Stimulated activated effector memory CD8-positive, alpha-beta T cell treated with anti-CD3 and anti-CD28 coated beads, Interleukin-12 subunit alpha, Interleukin-12 subunit beta, amount 100 ng/mL, for 72 hours (primary cell): ENCODE results near the gene TMEM131.
"Not testable (repeated sequence)": the region's sequence is repeated elsewhere in the genome, so short reads cannot be mapped to it uniquely, and the experiment has no call there.

ENCODE experiments used
- ATAC-seq: fragments of 150-1000 bp; cut with Tn5 transposase; 2 replicates; pipeline ENCODE4 v1.10.0; 2021
- DNase-seq, 2 donors: peaks; one replicate each; pipeline ENCODE4 v3.0.0; 2021 to 2022; ENCODE audit warnings: low spot score in 2 of 2
- H3K27ac Mint-ChIP-seq: one replicate; pipeline ENCODE4 v1.8.0; 2022; ENCODE audit warnings: mild to moderate bottlenecking, mixed read lengths
- H3K36me3 Mint-ChIP-seq: one replicate; pipeline ENCODE4 v1.8.0; 2022; ENCODE audit warnings: mild to moderate bottlenecking, mixed read lengths
- H3K4me1 Mint-ChIP-seq: one replicate; pipeline ENCODE4 v1.8.0; 2022; ENCODE audit warnings: mixed read lengths
- H3K4me3 Mint-ChIP-seq: one replicate; pipeline ENCODE4 v1.8.0; 2022; ENCODE audit warnings: mild to moderate bottlenecking, mixed read lengths
- H3K9me3 Mint-ChIP-seq: one replicate; pipeline ENCODE4 v1.8.0; 2022; ENCODE audit warnings: mixed read lengths

The TMEM131 gene

DNA sequence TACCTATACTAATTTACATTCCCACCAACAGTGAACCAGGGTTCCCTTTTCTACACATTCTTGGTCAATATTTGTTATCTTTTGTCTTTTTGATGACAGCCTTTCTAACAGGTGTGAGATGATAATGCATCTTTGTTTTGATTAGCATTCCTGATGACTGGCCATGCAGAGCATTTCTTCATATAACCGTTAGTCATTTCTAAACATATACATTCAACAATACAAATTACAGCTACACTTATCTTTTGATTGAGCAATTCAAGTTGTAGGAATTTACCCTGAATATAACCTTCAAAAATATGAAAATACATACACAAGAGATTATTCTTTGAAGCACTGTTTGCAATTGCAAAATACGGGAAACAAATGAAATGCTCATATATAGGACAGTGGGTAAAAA lies 94.9 kb downstream of the TMEM131 start:
- no peaks in the 10 kb centered on the region for H3K9me3 Mint-ChIP-seq

DNA sequence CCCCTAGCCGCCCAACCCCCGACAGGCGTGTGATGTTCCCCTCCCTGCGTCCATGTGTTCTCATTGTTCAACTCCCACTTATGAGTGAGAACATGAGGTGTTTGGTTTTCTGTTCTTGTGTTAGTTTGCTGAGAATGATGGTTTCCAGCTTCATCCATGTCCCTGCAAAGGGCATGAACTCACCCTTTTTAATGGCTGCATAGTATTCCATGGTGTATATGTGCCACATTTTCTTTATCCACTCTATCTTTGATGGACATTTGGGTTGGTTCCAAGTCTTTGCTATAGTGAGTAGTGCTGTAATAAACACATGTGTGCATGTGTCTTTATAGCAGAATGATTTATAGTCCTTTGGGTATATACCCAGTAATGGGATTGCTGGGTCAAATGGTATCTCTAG lies 102.7 kb downstream of the TMEM131 start:
- H3K4me1 Mint-ChIP-seq = not testable (repeated sequence)

More for the DNA sequence above, 94.9 kb downstream of the TMEM131 start:
- no peak overlapping the region for H3K4me3 Mint-ChIP-seq
- DNase-seq (no peak), ATAC-seq (no peak)
- H3K4me1 Mint-ChIP-seq = peaks cover 15% of the 10 kb centered on the region
- H3K27ac Mint-ChIP-seq = no peak overlapping the region
- peaks cover 31% of the 10 kb centered on the region for H3K36me3 Mint-ChIP-seq

DNA sequence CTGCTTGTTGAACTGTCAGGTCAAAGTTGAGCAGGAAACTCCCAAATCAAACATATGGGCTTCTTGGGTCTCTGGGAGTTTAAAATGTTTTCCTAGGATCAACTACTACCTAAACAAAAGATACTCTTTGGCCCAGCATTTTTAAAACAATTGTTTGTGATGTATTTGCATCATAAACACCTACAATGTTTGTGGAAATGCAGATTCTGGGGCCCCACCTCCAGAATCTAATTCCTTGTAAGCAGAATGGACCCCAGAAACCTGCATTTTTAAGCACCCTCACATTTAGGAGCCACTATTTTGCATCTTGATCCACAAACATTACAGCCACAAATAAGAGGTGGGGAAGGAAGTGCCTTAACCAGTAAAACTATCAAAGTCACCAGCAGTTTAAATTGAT lies 104.1 kb downstream of the TMEM131 start:
- no peak overlapping the region for H3K4me3 Mint-ChIP-seq

More for the DNA sequence above, 102.7 kb downstream of the TMEM131 start:
- H3K4me3 Mint-ChIP-seq, ATAC-seq, H3K9me3 Mint-ChIP-seq, DNase-seq, H3K36me3 Mint-ChIP-seq, H3K27ac Mint-ChIP-seq: not testable (repeated sequence)

DNA sequence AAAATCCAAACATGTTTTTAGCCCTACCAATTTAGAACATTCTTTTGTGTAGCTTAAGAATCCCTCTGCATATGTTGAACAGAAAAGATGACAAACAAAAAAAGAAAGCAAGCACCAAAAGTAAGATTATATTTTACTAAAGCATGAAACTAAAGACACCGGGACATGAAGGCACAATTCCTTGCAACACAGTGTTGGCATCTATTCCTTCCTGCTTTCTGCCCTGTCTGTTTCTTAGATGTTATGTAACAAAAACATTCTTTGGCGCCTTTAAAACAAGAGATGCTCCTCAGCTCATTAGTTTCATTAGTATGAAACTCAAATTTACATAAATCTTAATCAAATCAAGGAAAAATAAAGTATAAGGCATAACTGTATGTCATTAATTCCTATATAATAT lies 106.6 kb downstream of the TMEM131 start:
- Mint-ChIP-seq H3K36me3 (peaks cover 38% of the 10 kb centered on the region), H3K4me3 (no peak overlapping the region), H3K27ac (no peak overlapping the region), H3K4me1 (no peaks in the 10 kb centered on the region), H3K9me3 (peaks cover 10% of the 10 kb centered on the region)
- ATAC-seq (no peak), DNase-seq (no peak)

More for the DNA sequence above, 104.1 kb downstream of the TMEM131 start:
- Mint-ChIP-seq H3K36me3 (peaks cover 19% of the 10 kb centered on the region), H3K27ac (no peak overlapping the region), H3K9me3 (no peaks in the 10 kb centered on the region), H3K4me1 (no peaks in the 10 kb centered on the region)
- DNase-seq (no peak), ATAC-seq (no peak)

DNA sequence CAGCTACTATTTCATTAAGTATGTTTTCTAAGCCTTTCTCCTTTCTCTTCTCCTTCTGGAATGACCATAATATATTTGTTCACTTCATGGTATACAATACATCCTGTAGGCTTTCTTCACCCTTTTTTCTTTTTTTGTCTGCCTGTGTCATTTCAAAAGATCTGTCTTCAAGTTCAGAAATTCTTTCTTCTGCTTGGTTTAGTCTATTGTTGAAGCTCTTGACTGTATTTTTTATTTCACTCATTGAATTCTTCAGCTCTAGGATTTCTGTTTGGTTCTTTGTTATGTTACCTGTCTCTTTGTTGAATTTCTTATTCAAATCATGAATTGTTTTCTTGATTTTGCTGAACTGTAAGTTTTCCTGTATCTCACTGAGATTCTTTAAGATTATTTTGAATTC lies 109.9 kb downstream of the TMEM131 start:
- H3K4me1 Mint-ChIP-seq = no peaks in the 10 kb centered on the region
- H3K36me3 Mint-ChIP-seq = peaks cover 38% of the 10 kb centered on the region
- DNase-seq (no peak), ATAC-seq (no peak)
- peaks cover 10% of the 10 kb centered on the region for H3K9me3 Mint-ChIP-seq
- H3K4me3 Mint-ChIP-seq = no peak overlapping the region
- H3K27ac Mint-ChIP-seq = no peak overlapping the region

DNA sequence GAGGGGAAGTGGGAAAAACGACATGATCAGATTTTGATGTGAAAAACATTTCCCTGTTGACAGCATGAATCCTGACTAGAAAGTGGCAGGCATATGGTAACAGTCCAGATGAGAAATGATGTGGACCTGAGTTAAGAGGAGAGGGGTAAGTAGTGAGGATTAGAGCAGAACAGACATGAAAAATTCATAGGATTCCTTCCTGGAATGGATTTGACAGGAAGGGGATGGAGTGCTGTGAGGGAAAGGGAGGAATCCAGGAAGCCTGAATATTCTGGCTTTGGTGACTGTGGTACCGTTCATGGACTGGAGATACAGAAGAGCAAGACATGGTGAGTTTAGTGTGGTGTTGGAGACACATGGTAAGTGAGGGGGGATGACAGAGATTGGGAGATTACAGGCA lies 115.4 kb downstream of the TMEM131 start:
- ATAC-seq (no peak), DNase-seq (no peak)
- Mint-ChIP-seq H3K27ac (no peak overlapping the region), H3K9me3 (peaks cover 2% of the 10 kb centered on the region), H3K4me1 (peaks cover 25% of the 10 kb centered on the region), H3K36me3 (peaks cover 8% of the 10 kb centered on the region), H3K4me3 (no peak overlapping the region)

DNA sequence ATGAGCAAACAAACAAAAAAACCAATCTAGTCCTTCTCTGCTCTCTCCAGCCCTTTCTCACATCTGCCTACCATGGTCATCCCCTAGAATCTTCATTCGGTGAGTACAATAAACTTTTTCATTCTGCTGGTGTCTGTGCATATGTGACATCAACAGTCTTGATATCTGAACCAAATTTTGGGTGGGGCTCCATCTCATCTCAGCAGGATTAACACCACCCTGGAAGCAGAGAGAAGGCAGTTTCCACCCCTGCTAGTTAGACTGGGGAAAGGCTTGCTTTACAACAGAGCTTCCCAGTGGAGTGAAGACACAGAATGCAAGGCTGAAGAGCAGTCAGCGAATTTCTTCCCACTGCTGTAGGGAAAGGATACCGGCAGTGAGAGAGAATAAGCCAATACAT lies 116.9 kb downstream of the TMEM131 start:
- ATAC-seq (no peak), DNase-seq (no peak)
- H3K4me1 Mint-ChIP-seq = peaks cover 37% of the 10 kb centered on the region
- H3K27ac Mint-ChIP-seq = no peak overlapping the region
- H3K9me3 Mint-ChIP-seq = no peaks in the 10 kb centered on the region
- H3K36me3 Mint-ChIP-seq = no peaks in the 10 kb centered on the region
- H3K4me3 Mint-ChIP-seq = no peak overlapping the region

DNA sequence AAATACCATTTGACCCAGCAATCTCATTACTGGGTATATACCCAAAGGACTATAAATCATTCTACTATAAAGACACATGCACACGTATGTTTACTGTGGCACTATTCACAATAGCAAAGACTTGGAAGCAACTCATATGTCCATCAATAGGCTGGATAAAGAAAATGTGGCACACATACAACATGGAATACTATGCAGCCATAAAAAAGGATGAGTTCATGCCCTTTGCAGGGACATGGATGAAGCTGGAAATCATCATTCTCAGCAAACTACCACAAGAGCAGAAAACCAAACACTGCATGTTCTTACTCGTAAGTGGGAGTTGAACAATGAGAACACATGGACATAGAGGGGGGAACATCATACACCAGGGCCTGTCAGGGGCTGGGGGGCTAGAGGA lies 117.4 kb downstream of the TMEM131 start:
- not testable (repeated sequence) for ATAC-seq, H3K36me3 Mint-ChIP-seq, H3K27ac Mint-ChIP-seq, DNase-seq, H3K9me3 Mint-ChIP-seq, H3K4me3 Mint-ChIP-seq
- peaks cover 40% of the 10 kb centered on the region for H3K4me1 Mint-ChIP-seq

DNA sequence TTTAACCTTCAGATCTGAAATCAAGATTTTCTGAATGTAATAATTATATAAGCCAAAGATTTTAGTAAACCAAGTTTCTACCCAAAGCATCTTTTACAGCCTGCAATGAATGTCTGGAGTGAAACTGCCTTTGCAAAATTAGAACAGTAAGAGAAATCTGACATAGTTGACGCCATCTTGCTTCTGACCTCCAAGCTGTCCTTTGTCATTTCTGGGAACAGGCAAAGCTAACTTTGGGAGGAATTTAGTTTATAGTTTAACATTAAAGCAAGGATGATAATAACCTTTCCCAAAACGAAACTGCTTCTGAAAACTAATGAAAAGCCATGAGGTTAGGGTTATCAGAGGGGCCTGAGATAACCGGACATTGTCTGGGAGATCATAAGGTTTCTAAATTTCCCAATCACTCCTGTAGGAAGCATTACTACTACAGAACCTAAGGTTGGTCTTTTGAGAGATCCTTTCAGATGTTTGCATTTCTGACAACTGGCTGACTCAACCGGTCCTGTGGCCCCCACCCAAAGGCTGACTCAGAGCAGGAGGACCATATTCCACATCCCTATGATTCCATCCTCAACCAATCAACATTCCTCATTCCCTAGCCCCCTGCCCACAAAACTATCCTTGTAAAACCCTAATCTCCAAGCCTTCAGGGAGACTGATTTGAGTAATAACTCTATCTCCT lies 124.5 kb downstream of the TMEM131 start:
- ATAC-seq (no peak), DNase-seq (no peak)
- H3K36me3 Mint-ChIP-seq = no peaks in the 10 kb centered on the region
- peak overlapping the region; percentile 17 for H3K4me3 Mint-ChIP-seq
- H3K27ac Mint-ChIP-seq = no peak overlapping the region
- H3K4me1 Mint-ChIP-seq = peaks cover 57% of the 10 kb centered on the region
- H3K9me3 Mint-ChIP-seq = no peaks in the 10 kb centered on the region

DNA sequence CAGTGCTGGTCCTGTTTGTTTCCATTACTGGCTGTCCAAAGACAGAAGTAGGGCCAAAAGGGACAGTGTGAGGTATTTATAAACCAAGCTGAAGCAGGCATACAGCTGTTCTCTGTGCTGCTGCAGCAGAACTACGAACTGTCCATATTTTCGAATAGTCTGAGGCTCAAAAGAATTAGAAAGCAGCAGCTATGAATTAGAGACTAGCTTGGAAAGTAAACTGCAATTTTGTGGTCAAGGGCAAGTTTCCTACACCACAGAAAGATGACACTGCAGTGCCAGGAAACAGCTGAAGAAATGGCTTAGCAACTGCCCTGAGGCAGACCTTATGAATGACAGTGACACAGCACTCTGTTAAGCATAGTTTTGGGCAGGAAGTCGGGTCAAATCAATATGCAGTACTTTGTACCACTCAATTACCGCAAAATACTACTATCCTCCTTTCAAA lies 125.3 kb downstream of the TMEM131 start:
- Mint-ChIP-seq H3K4me1 (peaks cover 55% of the 10 kb centered on the region), H3K4me3 (peak overlapping the region; percentile 17)
- DNase-seq = peak; percentile 22 to 71

DNA sequence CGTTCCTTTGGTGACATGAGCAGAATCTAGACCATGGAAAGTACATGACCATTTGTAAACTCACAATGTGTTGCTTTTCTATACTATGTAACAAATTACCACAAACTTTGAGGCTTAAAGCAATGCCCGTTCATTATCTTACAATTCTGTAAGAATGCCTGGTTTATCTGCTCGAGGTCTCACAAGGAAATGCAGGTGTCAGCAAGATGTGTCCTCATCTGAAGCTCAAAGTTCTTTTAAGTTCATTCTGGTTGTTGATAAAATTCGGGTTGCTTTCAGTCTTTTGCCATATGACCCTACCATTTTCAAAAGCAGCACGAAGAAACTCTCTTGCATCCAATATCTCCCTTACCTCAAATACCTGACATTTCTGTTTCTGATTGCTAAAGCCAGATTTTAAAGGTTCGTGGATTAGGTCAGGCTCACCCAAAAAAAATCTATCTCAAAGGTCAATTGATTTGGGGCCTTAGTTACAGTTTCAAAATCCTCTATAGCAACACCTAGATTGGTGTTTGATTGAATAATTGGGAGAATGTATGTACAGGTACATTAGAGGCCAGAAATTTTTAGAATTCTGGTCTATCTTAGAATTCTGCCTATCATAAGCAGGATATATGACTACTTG lies 125.9 kb downstream of the TMEM131 start:
- ATAC-seq = no peak
- Mint-ChIP-seq H3K4me1 (peaks cover 49% of the 10 kb centered on the region), H3K36me3 (no peaks in the 10 kb centered on the region), H3K4me3 (peak overlapping the region; percentile 17), H3K27ac (no peak overlapping the region), H3K9me3 (no peaks in the 10 kb centered on the region)
- DNase-seq = no peak

More for the DNA sequence above, 125.3 kb downstream of the TMEM131 start:
- Mint-ChIP-seq H3K36me3 (no peaks in the 10 kb centered on the region), H3K9me3 (no peaks in the 10 kb centered on the region), H3K27ac (no peak overlapping the region)
- ATAC-seq = peak; percentile 100

DNA sequence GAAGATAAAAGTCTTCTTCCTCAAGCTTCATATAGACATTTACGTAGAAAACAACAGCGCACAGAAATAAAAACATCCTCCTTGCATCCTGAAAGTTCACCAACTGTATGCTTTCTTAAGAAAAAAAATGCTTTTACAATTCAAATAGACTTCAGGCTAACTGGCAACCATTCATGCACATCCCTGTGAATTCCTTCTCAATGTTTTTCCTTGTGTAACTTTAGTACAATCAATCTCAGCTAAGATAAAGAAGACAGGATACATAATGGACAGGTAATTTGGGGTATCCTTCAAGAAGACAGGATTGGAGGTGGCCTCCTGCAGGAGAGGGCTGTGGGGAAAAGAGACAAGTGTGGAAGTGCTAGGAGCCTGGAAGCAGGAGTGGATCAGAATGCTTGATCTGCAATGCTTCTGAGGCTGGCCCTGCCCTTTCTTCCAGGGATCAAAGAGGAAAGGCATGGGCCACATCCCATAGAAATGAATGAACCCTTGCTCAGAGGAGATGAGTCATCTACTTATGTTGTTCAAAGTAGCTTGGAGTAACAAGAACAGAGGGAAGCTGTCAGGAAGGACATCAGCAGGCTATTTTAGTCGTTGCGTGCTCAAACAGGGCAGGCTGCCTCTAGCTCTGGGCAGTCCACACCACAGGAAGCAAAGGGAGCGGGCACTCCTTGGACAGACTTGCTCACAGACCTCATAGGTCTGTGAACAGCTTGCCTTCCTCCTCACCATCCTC lies 126.6 kb downstream of the TMEM131 start:
- ATAC-seq = no peak
- no peak overlapping the region for H3K27ac Mint-ChIP-seq
- H3K4me1 Mint-ChIP-seq = peaks cover 45% of the 10 kb centered on the region
- H3K9me3 Mint-ChIP-seq = no peaks in the 10 kb centered on the region
- H3K4me3 Mint-ChIP-seq = peak overlapping the region; percentile 17
- no peak for DNase-seq
- H3K36me3 Mint-ChIP-seq = no peaks in the 10 kb centered on the region

DNA sequence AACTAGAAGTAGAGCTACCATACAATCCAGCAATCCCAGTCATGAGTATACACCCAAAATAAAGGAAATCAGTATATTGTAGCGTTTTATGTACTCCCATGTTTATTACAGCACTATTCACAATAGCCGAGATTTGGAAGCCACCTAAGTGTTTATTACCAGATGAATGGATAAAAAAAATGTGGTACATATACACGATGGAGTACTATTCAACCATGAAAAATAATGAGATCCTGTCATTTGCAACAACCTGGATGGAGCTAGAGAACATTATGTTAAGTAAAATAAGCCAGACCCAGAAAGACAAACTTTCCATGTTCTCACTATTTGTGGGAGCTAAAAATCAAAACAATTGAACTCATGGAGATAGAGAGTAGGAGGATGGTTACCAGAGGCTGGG lies 131.9 kb downstream of the TMEM131 start:
- H3K27ac Mint-ChIP-seq = no peak overlapping the region
- no peaks in the 10 kb centered on the region for H3K9me3 Mint-ChIP-seq
- no peak overlapping the region for H3K4me3 Mint-ChIP-seq
- H3K4me1 Mint-ChIP-seq = peaks cover 13% of the 10 kb centered on the region
- peaks cover 2% of the 10 kb centered on the region for H3K36me3 Mint-ChIP-seq
- DNase-seq (no peak), ATAC-seq (no peak)

DNA sequence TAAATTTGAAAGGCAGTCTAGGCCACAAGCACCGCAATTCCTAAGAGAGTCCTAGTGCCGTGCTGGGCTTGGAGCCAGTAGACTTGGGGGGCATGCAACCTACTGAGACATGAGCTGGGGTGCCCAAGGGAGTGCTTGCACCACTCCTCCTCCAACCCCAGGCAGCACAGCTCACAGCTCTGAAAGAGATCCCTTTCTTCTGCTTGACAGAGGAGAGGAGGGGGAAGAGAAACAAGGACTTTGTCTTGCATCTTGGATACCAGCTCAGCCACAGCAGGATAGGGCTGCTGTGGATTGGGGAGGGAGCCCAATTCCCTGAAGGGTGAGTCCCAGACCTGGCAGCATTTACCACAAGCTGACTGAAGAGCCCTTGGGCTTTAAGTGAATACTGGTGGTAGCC lies 134.6 kb downstream of the TMEM131 start:
- Mint-ChIP-seq H3K36me3 (peaks cover 19% of the 10 kb centered on the region), H3K4me1 (peaks cover 8% of the 10 kb centered on the region)

DNA sequence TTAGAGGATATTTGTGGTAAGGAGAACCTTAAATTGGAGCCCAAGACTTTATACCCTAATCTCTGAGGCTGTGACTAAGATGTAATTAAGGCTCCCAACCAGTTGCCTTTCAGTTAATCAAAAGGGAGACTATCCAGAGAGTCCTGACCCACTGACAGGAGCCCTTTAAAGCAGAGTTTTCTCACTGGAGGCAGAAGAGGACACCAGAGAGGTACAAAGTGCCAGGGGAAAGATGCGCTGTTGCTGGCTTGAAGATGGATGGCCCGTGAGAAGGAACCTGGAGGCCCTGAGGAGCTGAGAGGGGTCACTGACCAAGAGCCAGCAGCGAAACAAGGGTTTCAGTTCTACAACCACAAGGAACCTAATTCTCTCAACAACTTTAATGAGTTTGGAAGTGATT lies 137.3 kb downstream of the TMEM131 start:
- no peaks in the 10 kb centered on the region for H3K4me1 Mint-ChIP-seq
- H3K27ac Mint-ChIP-seq = no peak overlapping the region
- peaks cover 19% of the 10 kb centered on the region for H3K36me3 Mint-ChIP-seq
- H3K9me3 Mint-ChIP-seq = no peaks in the 10 kb centered on the region
- no peak for DNase-seq
- no peak overlapping the region for H3K4me3 Mint-ChIP-seq
- ATAC-seq = no peak

More for the DNA sequence above, 134.6 kb downstream of the TMEM131 start:
- ATAC-seq (no peak), DNase-seq (no peak)
- Mint-ChIP-seq H3K4me3 (no peak overlapping the region), H3K9me3 (no peaks in the 10 kb centered on the region), H3K27ac (no peak overlapping the region)

DNA sequence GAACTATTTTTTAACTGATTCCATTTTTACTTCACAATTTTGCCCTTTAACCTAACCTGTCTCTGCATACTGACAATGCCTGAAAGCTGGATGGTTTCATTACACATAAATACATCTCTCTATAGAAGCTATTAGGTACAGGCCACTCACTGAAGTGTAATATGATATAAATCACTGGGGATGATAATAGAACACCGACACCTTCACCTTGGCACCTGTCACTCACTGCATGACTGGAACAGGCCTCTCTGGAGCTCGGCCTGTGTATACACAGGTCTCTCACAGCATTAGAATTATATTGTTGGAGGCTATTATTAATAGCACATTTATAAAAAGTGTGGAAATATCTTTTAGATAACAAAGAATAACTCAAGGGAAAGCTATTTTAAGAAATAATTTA lies 138.2 kb downstream of the TMEM131 start:
- no peaks in the 10 kb centered on the region for H3K4me1 Mint-ChIP-seq
- DNase-seq (no peak), ATAC-seq (no peak)
- no peaks in the 10 kb centered on the region for H3K9me3 Mint-ChIP-seq
- no peak overlapping the region for H3K27ac Mint-ChIP-seq
- peaks cover 19% of the 10 kb centered on the region for H3K36me3 Mint-ChIP-seq
- H3K4me3 Mint-ChIP-seq = no peak overlapping the region
